Skeletal muscle cell (primary cell): ENCODE results near the gene SCART1.

Experiments
- DNase-seq: peaks from one replicate; pipeline ENCODE4 v3.0.0-alpha.2; 2010; ENCODE audit warnings: low read depth
- H3K4me3 ChIP-seq: 2 replicates; pipeline ENCODE4 v1.5.1; 2011; ENCODE audit warnings: low read depth, mild to moderate bottlenecking, control low read depth, low read length, moderate library complexity

The SCART1 gene

GRCh38 chr10:133454204-133454893 lies 604 bp downstream of the SCART1 start:
- H3K4me3 ChIP-seq = no peak overlapping the region
- DNase-seq = no peak

GRCh38 chr10:133455196-133455595 lies 1.5 kb downstream of the SCART1 start:
- DNase-seq = no peak
- H3K4me3 ChIP-seq = no peak overlapping the region

GRCh38 chr10:133455611-133456031 lies 1.9 kb downstream of the SCART1 start:
- no peak overlapping the region for H3K4me3 ChIP-seq
- no peak for DNase-seq

GRCh38 chr10:133456041-133456951 lies 2.6 kb downstream of the SCART1 start:
- DNase-seq = no peak
- no peak overlapping the region for H3K4me3 ChIP-seq

- H3K4me3 ChIP-seq = no peak overlapping the region
- no peak for DNase-seq
Observed at GRCh38 chr10:133457100-133457841, 3.5 kb downstream of the SCART1 start.

- DNase-seq = no peak
- H3K4me3 ChIP-seq = no peak overlapping the region
Observed at GRCh38 chr10:133458021-133458709, 4.4 kb downstream of the SCART1 start.

GRCh38 chr10:133458710-133459453 lies 5.1 kb downstream of the SCART1 start:
- H3K4me3 ChIP-seq = no peak overlapping the region
- DNase-seq = no peak

GRCh38 chr10:133459454-133460207 lies 5.9 kb downstream of the SCART1 start:
- no peak for DNase-seq
- H3K4me3 ChIP-seq = no peak overlapping the region

- no peak overlapping the region for H3K4me3 ChIP-seq
- DNase-seq = no peak
Observed at GRCh38 chr10:133460208-133460769, 6.5 kb downstream of the SCART1 start.

GRCh38 chr10:133461027-133461426 lies 7.3 kb downstream of the SCART1 start:
- H3K4me3 ChIP-seq = no peak overlapping the region
- DNase-seq = no peak

- DNase-seq = no peak
- no peak overlapping the region for H3K4me3 ChIP-seq
Observed at GRCh38 chr10:133461841-133462240, 8.1 kb downstream of the SCART1 start.

- DNase-seq = no peak
- no peak overlapping the region for H3K4me3 ChIP-seq
Observed at GRCh38 chr10:133462512-133463305, 9.0 kb downstream of the SCART1 start.

- DNase-seq = no peak
- no peak overlapping the region for H3K4me3 ChIP-seq
Observed at GRCh38 chr10:133464582-133465031, 10.9 kb downstream of the SCART1 start.

GRCh38 chr10:133465191-133465949 lies 11.6 kb downstream of the SCART1 start:
- DNase-seq = no peak
- H3K4me3 ChIP-seq = no peak overlapping the region

- no peak for DNase-seq
- no peak overlapping the region for H3K4me3 ChIP-seq
Observed at GRCh38 chr10:133465950-133466474, 12.3 kb downstream of the SCART1 start.

GRCh38 chr10:133466683-133467275 lies 13.0 kb downstream of the SCART1 start:
- no peak for DNase-seq
- no peak overlapping the region for H3K4me3 ChIP-seq
